Stimulated activated CD8-positive, alpha-beta memory T cell treated with anti-CD3 and anti-CD28 coated beads, Interleukin-4, amount 100 ng/mL, for 48 hours (primary cell): ENCODE data around the gene SLC7A1.
"Not testable (repeated sequence)": the region's sequence is repeated elsewhere in the genome, so short reads cannot be mapped to it uniquely, and the experiment has no call there.

ENCODE experiments used
- DNase-seq: peaks from one replicate; pipeline ENCODE4 v3.0.0-alpha.2; 2020

SLC7A1 gene

DNA sequence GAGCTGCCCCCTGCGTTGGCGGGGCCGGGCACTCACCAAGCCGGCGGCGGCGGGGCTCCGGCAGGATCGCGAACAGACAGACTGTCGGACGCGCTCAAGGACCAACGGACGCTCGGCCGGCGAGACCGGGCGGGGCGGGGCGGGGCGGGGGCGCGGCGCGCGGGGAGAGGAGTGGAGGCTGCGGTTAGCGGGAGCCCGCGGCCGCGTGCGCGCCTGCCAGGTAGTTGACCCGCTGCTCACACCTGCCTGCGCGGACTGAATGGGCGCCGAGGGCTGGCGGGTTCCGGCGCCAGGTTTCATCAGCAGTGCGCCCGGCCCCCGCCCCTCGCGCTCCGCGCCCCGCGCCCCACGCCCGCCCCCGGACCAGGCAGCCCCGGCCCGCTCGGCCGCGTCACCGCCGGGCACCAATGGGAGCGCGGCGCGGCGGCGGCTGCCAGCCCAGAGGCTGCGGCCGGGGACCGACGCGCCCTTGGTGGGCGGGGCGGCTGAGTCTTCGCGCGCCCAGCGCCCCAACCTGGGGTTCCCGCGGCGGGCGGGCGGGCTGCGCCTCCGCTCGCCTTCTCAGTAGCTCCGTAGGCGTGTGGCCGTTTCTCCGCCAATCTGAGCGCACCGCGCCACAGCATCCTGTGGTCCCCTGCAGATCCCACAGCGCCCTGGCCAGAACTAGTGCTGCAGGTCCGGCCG lies at the start of gene SLC7A1:
TSS of gene SLC7A1 (minus strand) at position 309 of the 684 bp plus-strand sequence. CDS start 59,500 bp downstream, outside the sequence.
- peak; percentile 86 for DNase-seq

- no peak for DNase-seq
Observed at GRCh38 chr13:29640665-29641064, 45.2 kb upstream of the SLC7A1 start.

DNA sequence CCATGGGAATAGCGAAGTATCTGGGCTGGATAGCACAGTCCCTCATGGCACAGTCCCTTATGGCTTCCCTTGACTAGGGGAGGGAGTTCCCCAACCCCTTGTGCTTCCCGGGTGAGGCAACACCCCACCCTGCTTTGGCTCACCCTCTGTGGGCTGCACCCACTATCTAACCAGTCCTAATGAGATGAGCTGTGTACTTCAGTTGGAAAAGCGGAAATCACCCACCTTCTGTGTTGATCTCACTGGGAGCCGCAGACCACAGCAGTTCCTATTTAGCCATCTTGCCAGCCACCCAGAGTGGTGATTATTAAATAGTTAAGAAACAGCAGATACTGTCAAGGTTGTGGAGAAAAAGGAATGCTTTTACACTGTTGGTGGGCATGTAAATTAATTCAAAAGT lies 41.3 kb upstream of the SLC7A1 start:
- not testable (repeated sequence) for DNase-seq

GRCh38 chr13:29624997-29625396 lies 29.5 kb upstream of the SLC7A1 start:
- DNase-seq = no peak

DNA sequence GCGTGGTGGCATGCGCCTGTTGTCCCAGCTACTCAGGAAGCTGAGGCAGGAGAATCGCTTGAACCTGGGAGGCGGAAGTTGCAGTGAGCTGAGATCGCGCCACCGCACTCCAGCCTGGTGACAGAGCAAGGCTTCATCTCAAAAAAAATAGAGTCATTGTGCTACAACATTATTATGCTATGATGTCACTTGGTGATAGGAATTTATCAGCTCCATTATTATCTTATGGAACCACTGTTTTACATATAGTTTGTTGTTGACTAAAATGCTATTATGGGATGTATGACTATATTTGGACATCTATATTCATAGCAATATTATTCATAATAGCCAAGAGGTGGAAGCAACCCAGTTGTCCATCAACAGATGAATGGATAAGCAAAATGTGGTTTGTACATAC lies 26.4 kb upstream of the SLC7A1 start:
- DNase-seq = no peak

GRCh38 chr13:29621051-29621800 lies 25.7 kb upstream of the SLC7A1 start:
- no peak for DNase-seq

GRCh38 chr13:29619995-29620394 lies 24.5 kb upstream of the SLC7A1 start:
- no peak for DNase-seq

GRCh38 chr13:29613101-29613500 lies 17.6 kb upstream of the SLC7A1 start:
- no peak for DNase-seq

DNA sequence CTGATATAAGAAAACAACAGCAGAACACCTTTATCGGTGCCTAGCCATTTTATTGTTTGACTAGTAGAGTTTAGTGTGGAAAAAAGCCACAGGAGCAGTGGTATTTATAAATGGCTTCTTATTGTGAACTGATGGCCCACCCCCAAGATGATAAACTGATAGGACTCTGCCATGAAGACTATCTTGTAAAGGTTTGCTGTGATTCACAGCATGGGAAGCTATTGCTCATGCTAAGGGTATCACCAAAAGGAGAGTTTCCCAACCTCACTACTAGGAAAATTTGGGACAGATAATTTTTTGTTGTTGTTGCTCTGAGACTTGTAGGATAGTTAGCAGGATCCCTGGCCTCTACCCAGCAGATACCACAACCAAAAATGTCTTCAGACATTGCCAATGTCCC lies 12.0 kb upstream of the SLC7A1 start:
- DNase-seq = no peak

DNA sequence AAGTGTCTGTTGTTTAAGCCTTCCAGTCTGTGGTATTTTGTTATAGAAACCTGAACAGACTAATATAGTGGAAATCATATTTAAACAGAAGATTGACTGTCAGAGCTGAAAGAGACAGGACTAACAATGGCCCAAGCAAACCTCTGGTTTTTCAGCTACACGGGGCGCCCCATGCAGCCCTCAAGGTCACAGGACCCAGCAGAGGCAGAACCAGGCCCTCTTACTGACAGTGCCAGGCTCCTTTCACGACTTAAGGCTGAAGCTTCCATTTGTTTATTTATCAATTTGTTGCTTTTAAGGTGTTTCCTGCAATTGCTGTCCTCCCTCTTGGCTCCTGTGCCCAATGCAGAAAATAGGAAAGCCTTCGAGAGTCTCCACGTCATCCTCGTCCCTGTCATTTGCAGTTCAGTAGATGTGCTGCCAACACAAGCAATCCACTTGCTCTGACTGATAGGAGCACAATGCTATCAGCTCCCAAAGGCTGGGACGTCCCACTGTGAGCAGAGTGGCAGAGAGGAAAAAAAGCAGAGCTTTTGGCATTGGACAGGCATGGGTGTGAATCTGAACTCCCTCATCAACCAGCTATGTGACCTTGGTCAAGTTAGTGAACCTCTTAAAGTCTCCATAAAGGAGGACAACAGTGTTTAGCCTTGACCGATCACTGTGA lies 10.5 kb upstream of the SLC7A1 start:
- no peak for DNase-seq

GRCh38 chr13:29598321-29598720 lies 2.8 kb upstream of the SLC7A1 start:
- DNase-seq = no peak

- no peak for DNase-seq
Observed at GRCh38 chr13:29597706-29598105, 2.2 kb upstream of the SLC7A1 start.

GRCh38 chr13:29597246-29597645 lies 1.8 kb upstream of the SLC7A1 start:
- DNase-seq = no peak

- DNase-seq = no peak
Observed at GRCh38 chr13:29596064-29596418, 553 bp upstream of the SLC7A1 start.

DNA sequence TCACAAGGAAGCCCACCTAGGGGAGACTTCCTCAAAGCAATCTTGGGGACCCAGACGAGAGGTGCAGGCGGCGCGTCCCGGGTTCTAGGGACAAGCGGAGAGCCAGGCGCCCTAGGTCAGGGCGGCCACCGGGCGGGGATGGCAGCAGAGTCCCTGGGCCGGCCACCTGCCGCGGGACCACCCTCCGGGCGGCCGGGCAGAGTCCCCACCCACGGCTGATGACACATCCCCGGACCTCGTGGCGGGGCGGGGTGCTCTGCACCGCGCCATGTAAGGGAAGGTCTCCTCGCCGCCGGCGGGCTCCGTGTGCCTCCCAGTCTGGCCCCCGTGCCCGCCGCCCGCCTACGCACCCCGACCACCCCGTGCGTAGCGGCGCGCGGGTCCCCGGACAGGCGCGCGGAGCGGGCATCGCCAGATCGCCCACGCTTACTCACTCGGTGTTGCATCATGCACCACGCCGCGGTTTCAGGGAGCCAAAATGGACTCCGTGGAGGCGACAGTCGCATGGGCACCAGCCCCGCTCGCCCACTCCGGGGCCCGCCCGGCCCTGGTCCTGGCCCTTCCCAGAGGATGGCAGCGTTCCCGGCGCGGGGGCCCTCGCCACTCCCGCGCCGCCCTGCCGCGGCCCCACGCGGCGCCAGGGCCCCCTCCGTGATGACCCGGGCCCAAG lies 643 bp downstream of the SLC7A1 start:
- DNase-seq = peak; percentile 85

- peak; percentile 57 for DNase-seq
Observed at GRCh38 chr13:29594303-29594709, 1.2 kb downstream of the SLC7A1 start.

GRCh38 chr13:29593605-29594297 lies 1.7 kb downstream of the SLC7A1 start:
- no peak for DNase-seq

DNA sequence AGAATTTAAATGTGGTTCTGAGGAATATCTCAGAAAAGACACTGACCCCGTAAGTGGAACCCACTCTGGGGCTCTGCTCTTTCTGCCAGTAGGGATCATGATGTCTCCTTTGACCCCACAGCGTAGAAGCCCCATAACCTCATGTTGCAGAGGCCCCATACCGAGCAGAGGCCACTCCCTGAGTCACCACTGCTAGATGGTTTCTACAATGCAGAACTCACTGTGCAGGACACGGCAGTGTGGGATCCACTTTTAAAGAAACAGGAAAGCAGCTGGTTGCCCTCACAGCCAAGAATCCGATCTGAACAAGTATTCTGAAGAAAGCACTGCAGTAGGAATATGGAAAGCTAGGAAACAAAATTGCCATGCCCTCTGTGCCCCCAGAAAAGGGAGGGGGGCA lies 4.2 kb downstream of the SLC7A1 start:
- DNase-seq = no peak

DNA sequence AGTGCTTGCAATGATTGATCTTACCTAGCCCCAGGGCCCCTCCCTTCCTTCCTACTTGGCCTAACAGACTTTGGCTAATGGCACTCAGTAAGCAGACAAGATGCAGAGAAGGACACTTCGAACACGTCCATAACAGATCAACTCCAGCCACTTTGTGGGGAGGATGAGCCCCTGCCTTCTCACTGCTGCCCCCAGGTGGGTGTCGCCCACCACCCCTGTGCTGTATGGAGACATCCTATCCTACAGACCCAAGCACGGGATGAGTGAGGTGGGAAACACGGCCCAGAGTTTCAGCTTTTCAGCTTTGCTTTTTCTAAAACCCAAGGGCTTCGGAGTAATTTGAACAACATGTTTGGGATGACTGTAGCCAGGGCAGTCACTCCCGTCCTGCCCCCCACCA lies 5.5 kb downstream of the SLC7A1 start:
- no peak for DNase-seq

- no peak for DNase-seq
Observed at GRCh38 chr13:29589234-29589633, 6.3 kb downstream of the SLC7A1 start.

GRCh38 chr13:29587645-29588044 lies 7.8 kb downstream of the SLC7A1 start:
- DNase-seq = no peak

- DNase-seq = no peak
Observed at GRCh38 chr13:29583073-29583785, 12.3 kb downstream of the SLC7A1 start.
